ENCODE data around the gene KRTAP22-1.

Gene KRTAP22-1

GRCh38 chr21:30638686-30639085, 37.8 kb downstream of the KRTAP22-1 start:
- no peak for DNase-seq (ENCODE audit: low read depth)
- H3K4me3 ChIP-seq (ENCODE audit: low read depth, low read length) = no peak overlapping the region
- TF ChIP-seq CTCF (conservative IDR thresholded peaks at IDR 0.05; ENCODE audit: low read depth, low read length) = no peak

DNA sequence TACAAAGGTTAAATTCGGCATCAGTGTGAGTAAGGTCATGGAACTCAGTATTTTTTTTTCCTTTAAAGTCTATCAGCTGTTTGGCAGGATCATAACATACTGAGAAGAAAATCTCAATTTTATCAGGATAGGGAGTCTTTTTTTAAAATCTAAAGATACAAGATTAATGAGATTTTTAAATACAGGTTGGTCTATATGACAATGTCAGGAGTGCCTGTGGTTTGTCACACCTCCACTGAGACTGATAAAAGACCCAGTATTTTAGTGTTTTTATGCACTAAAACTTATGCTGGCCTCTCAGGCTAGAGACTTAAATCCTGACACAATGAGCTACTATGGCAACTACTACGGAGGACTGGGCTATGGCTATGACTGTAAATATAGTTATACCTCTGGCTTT, 41.7 kb downstream of the KRTAP22-1 start, which contains the start of gene KRTAP20-3:
KRTAP20-3 (plus strand) TSS at position 301 of the 400 bp plus-strand sequence.
- H3K4me3 ChIP-seq (ENCODE audit: low read depth, low read length) = no peak within 1 kb of the TSS
- DNase-seq (ENCODE audit: low read depth) = no peak
- TF ChIP-seq CTCF (conservative IDR thresholded peaks at IDR 0.05; ENCODE audit: low read depth, low read length) = no peak

GRCh38 chr21:30646904-30647414, 46.1 kb downstream of the KRTAP22-1 start:
- DNase-seq (ENCODE audit: low read depth) = no peak
- TF ChIP-seq CTCF (conservative IDR thresholded peaks at IDR 0.05; ENCODE audit: low read depth, low read length) = no peak

More at GRCh38 chr21:30646904-30647414, 46.1 kb downstream of the KRTAP22-1 start:
- H3K4me3 ChIP-seq (ENCODE audit: low read depth, low read length) = no peak overlapping the region
